Measurements from ENCODE around the gene RFPL1. TPM values are rescaled to one million over a fixed set of nuclear protein-coding genes. Genes with fewer than 3 reads are reported as not detected.
A peak's percentile ranks its signal among the peaks of the same experiment; 100 is the strongest.
"Not testable (repeated sequence)": the region's sequence is repeated elsewhere in the genome, so short reads cannot be mapped to it uniquely, and the experiment has no call there.

Gene RFPL1
- total and polyA plus RNA-seq, 8 donors = not detected

GRCh38 chr22:29394931-29395581 lies 43.3 kb upstream of the RFPL1 start:
- H3K36me3 ChIP-seq = no peaks in the 10 kb centered on the region
- WGBS, 5 donors = 4 to 8% (median 5%) methylated on average over 10 of the region's 10 CpGs
- DNase-seq = peak; percentile 75 to 95
- no peaks in the 10 kb centered on the region for H3K9me3 ChIP-seq
- TF ChIP-seq POLR2A (IDR thresholded peaks at IDR 0.05) = no peak
- no peak for TF ChIP-seq EP300 (IDR thresholded peaks at IDR 0.05)
- peak in 5 of 7 experiments; percentile 69 to 80 (median 71) for TF ChIP-seq CTCF (IDR thresholded peaks at IDR 0.05)
- TF ChIP-seq POLR2AphosphoS5 (IDR thresholded peaks at IDR 0.05) = peak in 1 of 3 donors; percentile 43
- H3K27me3 ChIP-seq = no peaks in the 10 kb centered on the region
- H3K4me3 ChIP-seq = no peak overlapping the region
- intact Hi-C loops (cut with DNase I; ENCODE audit: low total_unique reads) = no loop called here
- no peak overlapping the region for H3K27ac ChIP-seq
- H3K4me1 ChIP-seq = peaks cover 7 to 21% (median 12%) of the 10 kb centered on the region in 4 donors

- intact Hi-C loops (cut with DNase I; ENCODE audit: low total_unique reads) = no loop called here
- no peaks in the 10 kb centered on the region for H3K27me3 ChIP-seq
- H3K36me3 ChIP-seq = no peaks in the 10 kb centered on the region
- DNase-seq = peak in 1 of 2 donors; percentile 72
- H3K27ac ChIP-seq = no peak overlapping the region
- WGBS, 5 donors = 17 to 32% (median 21%) methylated on average over 2 of the region's 2 CpGs
- no peaks in the 10 kb centered on the region for H3K9me3 ChIP-seq
- TF ChIP-seq EP300 (IDR thresholded peaks at IDR 0.05) (no peak), CTCF (IDR thresholded peaks at IDR 0.05) (no peak), POLR2A (IDR thresholded peaks at IDR 0.05) (no peak), POLR2AphosphoS5 (IDR thresholded peaks at IDR 0.05) (no peak)
- H3K4me1 ChIP-seq = peaks cover 7 to 21% (median 12%) of the 10 kb centered on the region in 4 donors
- H3K4me3 ChIP-seq = no peak overlapping the region
Observed at GRCh38 chr22:29396126-29396525, 42.3 kb upstream of the RFPL1 start.

- Histone ChIP-seq H3K36me3 (no peaks in the 10 kb centered on the region), H3K27ac (no peak overlapping the region), H3K27me3 (no peaks in the 10 kb centered on the region), H3K4me1 (peaks cover 7 to 17% (median 9%) of the 10 kb centered on the region in 4 donors), H3K9me3 (no peaks in the 10 kb centered on the region), H3K4me3 (no peak overlapping the region)
- 83 to 91% (median 89%) methylated on average over 4 to 6 of the region's 6 CpGs for WGBS, 5 donors
- no peak for DNase-seq
- intact Hi-C loops (cut with DNase I; ENCODE audit: low total_unique reads) = no loop called here
- TF ChIP-seq POLR2AphosphoS5 (IDR thresholded peaks at IDR 0.05) = no peak
- TF ChIP-seq EP300 (IDR thresholded peaks at IDR 0.05) = no peak
- no peak for TF ChIP-seq CTCF (IDR thresholded peaks at IDR 0.05)
Observed at GRCh38 chr22:29397791-29398190, 40.6 kb upstream of the RFPL1 start.

DNA sequence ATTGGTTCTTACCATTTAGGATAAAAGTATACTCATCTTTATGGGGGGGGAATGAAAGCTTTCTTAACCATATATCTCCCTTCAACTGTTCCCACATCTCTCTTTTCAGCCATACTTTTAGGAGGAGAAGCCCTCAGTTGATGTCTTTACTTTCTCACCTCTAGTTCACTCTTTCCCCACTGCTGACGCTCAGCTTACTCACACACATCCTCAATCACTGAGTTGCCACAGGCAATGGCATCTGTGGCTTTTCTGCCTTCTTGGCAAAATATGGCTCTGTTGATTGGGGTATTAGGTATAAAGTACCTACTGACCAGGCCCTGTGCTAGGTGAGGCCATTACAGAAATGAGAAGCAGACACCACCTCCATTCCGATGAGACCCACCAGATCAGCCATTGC lies 37.8 kb upstream of the RFPL1 start:
- TF ChIP-seq EP300 (IDR thresholded peaks at IDR 0.05) (no peak), CTCF (IDR thresholded peaks at IDR 0.05) (no peak), POLR2AphosphoS5 (IDR thresholded peaks at IDR 0.05) (no peak), POLR2A (IDR thresholded peaks at IDR 0.05) (no peak)
- intact Hi-C loops (cut with DNase I; ENCODE audit: low total_unique reads) = no loop called here

DNA sequence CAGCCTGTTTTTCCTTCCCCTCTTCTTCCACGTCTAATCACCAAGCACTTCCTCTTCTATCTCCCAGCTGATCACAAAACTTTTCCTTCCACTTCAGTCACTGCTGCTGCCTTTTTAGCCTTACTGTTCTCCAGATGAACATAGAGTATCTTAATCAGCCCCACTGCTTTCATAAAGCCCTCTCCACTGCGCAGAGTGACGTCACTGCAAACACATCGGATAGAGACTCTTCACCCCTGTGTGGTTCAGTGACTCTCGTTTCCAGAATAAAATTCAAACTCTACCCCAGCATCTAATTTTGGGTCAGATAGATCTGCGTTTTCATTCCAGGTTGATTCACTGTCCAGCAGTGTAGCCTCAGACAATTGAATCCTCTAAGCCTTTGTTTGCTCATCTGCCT lies 36.8 kb upstream of the RFPL1 start:
- WGBS, 5 donors = 55 to 71% (median 69%) methylated on average over 6 of the region's 6 CpGs
- H3K4me3 ChIP-seq; H3K27me3 ChIP-seq; H3K4me1 ChIP-seq; H3K36me3 ChIP-seq; DNase-seq; intact Hi-C loops (cut with DNase I; ENCODE audit: low total_unique reads); H3K27ac ChIP-seq; H3K9me3 ChIP-seq: not testable (repeated sequence)

More for the DNA sequence above, 37.8 kb upstream of the RFPL1 start:
- WGBS, 5 donors = 92 to 98% (median 96%) methylated on average over 2 of the region's 2 CpGs
- Histone ChIP-seq H3K36me3 (no peaks in the 10 kb centered on the region), H3K27me3 (no peaks in the 10 kb centered on the region), H3K4me1 (peaks cover 0 to 4% (median 0%) of the 10 kb centered on the region in 4 donors), H3K27ac (no peak overlapping the region), H3K4me3 (no peak overlapping the region), H3K9me3 (no peaks in the 10 kb centered on the region)
- no peak for DNase-seq

Data from stomach (tissue), 9 donors.